ENCODE measurements around the gene DAB1. TPM values are rescaled to one million over a fixed set of nuclear protein-coding genes. Genes with fewer than 3 reads are reported as not detected.

The DAB1 gene
- total RNA-seq, 4 donors from 2014 or later, result under 0.01 to 5.9 (median 0.61) TPM

- Histone ChIP-seq H3K4me3 (no peak overlapping the region), H3K36me3 (no peaks in the 10 kb centered on the region)
- intact Hi-C loops (cut with DNase I; ENCODE audit: low total_unique reads), result no loop called here
These were observed 306.1 kb downstream of the DAB1 start for GRCh38 chr1:57117753-57118152.

DNA sequence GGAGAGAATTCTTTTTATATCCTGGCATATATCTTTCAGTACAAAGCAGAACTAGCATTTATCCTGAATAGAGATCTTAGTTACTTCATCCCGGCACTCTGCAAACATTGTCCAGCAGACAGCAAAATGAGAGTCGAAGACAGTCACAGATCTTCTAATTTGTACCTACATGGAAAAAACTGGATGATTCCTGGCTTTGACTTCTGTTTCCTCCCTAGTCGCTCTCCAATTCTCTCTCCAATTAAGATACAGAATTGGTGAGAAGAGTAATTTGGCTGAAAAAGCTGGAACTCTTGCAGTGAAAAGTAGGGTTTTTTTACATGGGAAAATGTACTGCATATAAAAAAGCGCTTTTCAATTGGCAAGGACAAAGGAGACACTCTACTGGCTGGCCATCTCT lies 307.0 kb downstream of the DAB1 start:
- intact Hi-C loops (cut with DNase I; ENCODE audit: low total_unique reads), result no loop called here
- DNase-seq, result no peak
- no peak overlapping the region for H3K4me3 ChIP-seq
- no peaks in the 10 kb centered on the region for H3K36me3 ChIP-seq
- H3K9me3 ChIP-seq, result no peaks in the 10 kb centered on the region
- no peaks in the 10 kb centered on the region for H3K4me1 ChIP-seq
- no peak for TF ChIP-seq CTCF (IDR thresholded peaks at IDR 0.05)
- no peak for TF ChIP-seq POLR2A (IDR thresholded peaks at IDR 0.05)
- H3K27me3 ChIP-seq, result no peaks in the 10 kb centered on the region
- no peak overlapping the region for H3K27ac ChIP-seq

More at GRCh38 chr1:57117753-57118152, 306.1 kb downstream of the DAB1 start:
- H3K27ac ChIP-seq, result no peak overlapping the region
- no peaks in the 10 kb centered on the region for H3K27me3 ChIP-seq
- no peaks in the 10 kb centered on the region for H3K9me3 ChIP-seq
- H3K4me1 ChIP-seq, result no peaks in the 10 kb centered on the region
- no peak for DNase-seq
- TF ChIP-seq CTCF (IDR thresholded peaks at IDR 0.05) (no peak), POLR2A (IDR thresholded peaks at IDR 0.05) (no peak)

- intact Hi-C loops (cut with DNase I; ENCODE audit: low total_unique reads), result no loop called here
- no peaks in the 10 kb centered on the region for H3K36me3 ChIP-seq
- H3K27ac ChIP-seq, result no peak overlapping the region
- H3K4me1 ChIP-seq, result no peaks in the 10 kb centered on the region
- H3K27me3 ChIP-seq, result no peaks in the 10 kb centered on the region
- no peak overlapping the region for H3K4me3 ChIP-seq
- no peak for DNase-seq
- TF ChIP-seq POLR2A (IDR thresholded peaks at IDR 0.05) (no peak), CTCF (IDR thresholded peaks at IDR 0.05) (no peak)
- H3K9me3 ChIP-seq, result no peaks in the 10 kb centered on the region
These were observed 308.7 kb downstream of the DAB1 start for GRCh38 chr1:57115030-57115614.

DNA sequence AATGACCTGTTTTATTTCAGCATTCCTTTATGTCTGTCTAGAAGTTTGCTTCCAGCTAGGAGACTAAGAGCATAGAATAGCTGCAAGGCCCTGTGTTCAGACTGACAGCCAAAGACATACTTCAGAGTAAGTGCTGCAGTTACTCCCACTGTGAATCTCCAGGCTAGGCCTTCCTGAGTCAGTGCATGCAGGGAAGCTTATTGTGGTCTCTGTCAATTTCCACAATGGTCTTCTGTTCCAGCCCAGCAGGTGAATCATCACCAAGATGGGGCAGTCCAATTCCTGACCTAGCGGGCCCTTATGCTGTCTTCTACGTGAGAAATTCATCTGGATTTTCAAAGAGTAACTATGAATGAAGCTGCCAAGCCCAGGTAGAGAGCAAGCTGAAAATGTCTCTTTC lies 311.7 kb downstream of the DAB1 start:
- H3K36me3 ChIP-seq, result no peaks in the 10 kb centered on the region
- H3K4me3 ChIP-seq, result no peak overlapping the region
- DNase-seq, result no peak
- no peaks in the 10 kb centered on the region for H3K27me3 ChIP-seq
- H3K27ac ChIP-seq, result no peak overlapping the region
- no peaks in the 10 kb centered on the region for H3K9me3 ChIP-seq
- intact Hi-C loops (cut with DNase I; ENCODE audit: low total_unique reads), result no loop called here
- TF ChIP-seq CTCF (IDR thresholded peaks at IDR 0.05) (no peak), POLR2A (IDR thresholded peaks at IDR 0.05) (no peak)
- H3K4me1 ChIP-seq, result no peaks in the 10 kb centered on the region

DNA sequence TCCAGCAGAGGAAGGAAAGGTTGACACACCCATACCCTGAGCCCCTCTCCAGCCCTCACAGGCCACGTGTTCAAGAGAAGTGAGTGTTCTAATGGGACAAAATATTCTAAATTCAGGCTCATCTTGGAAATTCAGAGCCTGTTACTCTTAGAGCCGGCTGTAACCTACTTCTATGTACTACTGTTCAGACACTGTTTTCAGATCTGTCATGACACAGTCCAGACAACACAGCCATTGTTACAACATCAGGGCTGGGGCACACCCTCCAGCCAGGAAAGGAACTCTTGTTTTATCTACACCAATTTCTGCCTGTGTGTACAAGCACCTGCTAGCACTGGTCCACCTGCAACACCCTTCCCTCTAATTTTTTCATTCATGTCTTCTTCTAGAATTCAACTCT lies 312.7 kb downstream of the DAB1 start:
- TF ChIP-seq POLR2A (IDR thresholded peaks at IDR 0.05), result no peak
- TF ChIP-seq CTCF (IDR thresholded peaks at IDR 0.05), result no peak
- intact Hi-C loops (cut with DNase I; ENCODE audit: low total_unique reads), result no loop called here
- no peak overlapping the region for H3K27ac ChIP-seq
- H3K9me3 ChIP-seq, result no peaks in the 10 kb centered on the region
- H3K36me3 ChIP-seq, result no peaks in the 10 kb centered on the region
- DNase-seq, result no peak
- H3K4me3 ChIP-seq, result no peak overlapping the region
- no peaks in the 10 kb centered on the region for H3K27me3 ChIP-seq
- H3K4me1 ChIP-seq, result no peaks in the 10 kb centered on the region
